HepG2 (cell line): ENCODE data around the gene HK2. TPM values are rescaled to one million over a fixed set of nuclear protein-coding genes. Genes with fewer than 3 reads are reported as not detected.

ENCODE experiments used
- ERF ChIP-seq: IDR thresholded peaks from 2 replicates; pipeline ENCODE4 v1.6.1; 2018; ENCODE audit warnings: missing biosample characterization, missing genetic modification reagents
- IRF9 ChIP-seq: sonication (generic); formaldehyde crosslinking; IDR thresholded peaks from 2 replicates; pipeline ENCODE4 v1.8.0; 2022; ENCODE audit warnings: missing genetic modification reagents, mild to moderate bottlenecking, borderline replicate concordance
- RNF2 ChIP-seq: fragments of 450-650 bp; conservative IDR thresholded peaks from 2 replicates; pipeline ENCODE4 v1.6.1; 2016; ENCODE audit warnings: low read depth
- TSC22D2 ChIP-seq: sonication (generic); formaldehyde crosslinking; IDR thresholded peaks from 2 replicates; pipeline ENCODE4 v1.5.1; 2020; ENCODE audit warnings: missing genetic modification reagents, mild to moderate bottlenecking, borderline replicate concordance
- USF2 ChIP-seq, 2 experiments: sonication (generic) in 1 of 2; formaldehyde crosslinking in 1 of 2; IDR thresholded peaks; 2 replicates each; pipeline versions ENCODE4 v1.5.1 to v1.6.1; 2011 to 2020; ENCODE audit warnings: borderline replicate concordance in 1 of 2, low read depth in 1 of 2, low read length in 1 of 2, mild to moderate bottlenecking in 1 of 2, missing genetic modification reagents in 1 of 2, moderate library complexity in 1 of 2
- ZNF570 ChIP-seq: sonication (generic); formaldehyde crosslinking; IDR thresholded peaks from 2 replicates; pipeline ENCODE4 v1.4.0; 2020; ENCODE audit warnings: mild to moderate bottlenecking, missing genetic modification reagents, borderline replicate concordance
- ZNF609 ChIP-seq: sonication (generic); formaldehyde crosslinking; IDR thresholded peaks from 2 replicates; pipeline ENCODE4 v1.4.0; 2020; ENCODE audit warnings: mild to moderate bottlenecking, missing genetic modification reagents, borderline replicate concordance
- ZNF792 ChIP-seq: IDR thresholded peaks from 2 replicates; pipeline ENCODE4 v1.6.1; 2016
- ZNF839 ChIP-seq: sonication (generic); formaldehyde crosslinking; IDR thresholded peaks from 2 replicates; pipeline ENCODE4 v1.4.0; 2020; ENCODE audit warnings: missing genetic modification reagents, mild to moderate bottlenecking, borderline replicate concordance
- polyA plus RNA-seq, 8 experiments: library from polyadenylated mRNA; depleted of rRNA in 3 of 8; stranded (reverse) in 7 of 8; unstranded in 1 of 8; fragments of >200 nt; fragmentation: Illumina TruSeq in 4 of 8; extraction: Trizol in 4 of 8; gene quantifications; 2 replicates each; pipeline versions ENCODE4 v1.2.1 to v1.2.3, GENCODE V29; 2011 to 2016; ENCODE audit warnings: low read depth in 4 of 8, missing spikeins in 1 of 8, mixed read lengths in 1 of 8; ENCODE audit not compliant: insufficient read depth in 1 of 8
- total RNA-seq, 5 experiments: library from RNA; depleted of rRNA; stranded (reverse); fragments of >200 nt; fragmentation: Illumina TruSeq; extraction: Trizol; gene quantifications; 2 replicates each; pipeline ENCODE4 v1.2.3, GENCODE V29; 2016; ENCODE audit warnings: low read depth in 1 of 5

HK2 gene
- total and polyA plus RNA-seq, 2 of the 13 experiments (the other 11 are each of a cell fraction or from before 2014, with no cell fraction given): 13.2 to 101 TPM

GRCh38 chr2:74834792-74835755 is 1.1 kb downstream of the HK2 start (continued):
- TF ChIP-seq USF2 (IDR thresholded peaks at IDR 0.05; ENCODE audit: low read depth, low read length): no peak
- 0 out of 2 replicates have a peak, but pooled peaks have one; percentile 52 for TF ChIP-seq USF2 (CRISPR knock-in tag; IDR thresholded peaks at IDR 0.05; ENCODE audit: borderline replicate concordance)
- TF ChIP-seq ZNF839 (CRISPR knock-in tag): no peak
- no peak for TF ChIP-seq ZNF792 (CRISPR knock-in tag)
- no peak for TF ChIP-seq RNF2
- no peak for TF ChIP-seq TSC22D2
- TF ChIP-seq ZNF609 (CRISPR knock-in tag): no peak
- TF ChIP-seq IRF9 (CRISPR knock-in tag): peak; percentile 75; the same call in 1 of the 2 replicates
- no peak for TF ChIP-seq ZNF570 (CRISPR knock-in tag)
- no peak; the same call in 1 of the 2 replicates for TF ChIP-seq ERF
